Activated B cell treated with CpG ODN at 0.5 μM for 24 hours (primary cell): Measurements from ENCODE around the gene L3MBTL4. TPM values are rescaled to one million over a fixed set of nuclear protein-coding genes. Genes with fewer than 3 reads are reported as not detected.
"Not testable (repeated sequence)": the region's sequence is repeated elsewhere in the genome, so short reads cannot be mapped to it uniquely, and the experiment has no call there.

ENCODE experiments used
- ATAC-seq: fragments of 200-7000 bp; cut with Tn5 transposase; one replicate; pipeline ENCODE4 v1.10.0; 2021; ENCODE audit warnings: low read depth, mild to moderate bottlenecking, moderate library complexity
- CTCF ChIA-PET: fragments of 350-600 bp; sonication (Branson Sonifier 250); formaldehyde crosslinking; loops from one replicate; lab custom pipeline; 2021; ENCODE audit warnings: antibody characterized with exemption; lab: Charles Lee
- POLR2A ChIA-PET: fragments of 350-600 bp; sonication (Branson Sonifier 250); formaldehyde crosslinking; loops from one replicate; lab custom pipeline; 2021; ENCODE audit warnings: antibody characterized with exemption; lab: Charles Lee
- DNase-seq: peaks from one replicate; pipeline ENCODE4 v3.0.0; 2022
- H3K27ac Mint-ChIP-seq: one replicate; pipeline ENCODE4 v1.8.0; 2020; ENCODE audit warnings: mixed read lengths
- H3K27me3 Mint-ChIP-seq: one replicate; pipeline ENCODE4 v1.8.0; 2021; ENCODE audit warnings: mixed read lengths
- H3K36me3 Mint-ChIP-seq: one replicate; pipeline ENCODE4 v1.8.0; 2021; ENCODE audit warnings: low read depth, mixed read lengths
- H3K4me1 Mint-ChIP-seq: one replicate; pipeline ENCODE4 v1.8.0; 2021; ENCODE audit warnings: mixed read lengths
- H3K4me3 Mint-ChIP-seq: one replicate; pipeline ENCODE4 v1.8.0; 2020; ENCODE audit warnings: mild to moderate bottlenecking, mixed read lengths
- H3K9me3 Mint-ChIP-seq: one replicate; pipeline ENCODE4 v1.8.0; 2020; ENCODE audit warnings: mixed read lengths
- intact Hi-C: fragments of 100-400 bp; cut with micrococcal nuclease; formaldehyde crosslinking; loops from one replicate; pipeline ENCODE4 v1.15.1; 2024
- total RNA-seq: library from RNA; stranded (reverse); gene quantifications from 2 replicates; pipeline ENCODE4 v1.2.3, GENCODE V29; 2022
- TF ChIP-seq, protein P1 (sequence below): fragments of 200-600 bp; IDR thresholded peaks from one replicate; pipeline ENCODE4 v1.8.0; 2022; ENCODE audit warnings: antibody characterized with exemption, mild to moderate bottlenecking

Gene L3MBTL4
- total RNA-seq, 1 donor from 2014 or later, result 12.3 TPM

- H3K27ac Mint-ChIP-seq, result no peak overlapping the region
- DNase-seq (no peak), ATAC-seq (no peak)
- intact Hi-C loops, result no loop called here
- H3K36me3 Mint-ChIP-seq, result peaks cover 2% of the 10 kb centered on the region
- TF ChIP-seq, protein P1, sequence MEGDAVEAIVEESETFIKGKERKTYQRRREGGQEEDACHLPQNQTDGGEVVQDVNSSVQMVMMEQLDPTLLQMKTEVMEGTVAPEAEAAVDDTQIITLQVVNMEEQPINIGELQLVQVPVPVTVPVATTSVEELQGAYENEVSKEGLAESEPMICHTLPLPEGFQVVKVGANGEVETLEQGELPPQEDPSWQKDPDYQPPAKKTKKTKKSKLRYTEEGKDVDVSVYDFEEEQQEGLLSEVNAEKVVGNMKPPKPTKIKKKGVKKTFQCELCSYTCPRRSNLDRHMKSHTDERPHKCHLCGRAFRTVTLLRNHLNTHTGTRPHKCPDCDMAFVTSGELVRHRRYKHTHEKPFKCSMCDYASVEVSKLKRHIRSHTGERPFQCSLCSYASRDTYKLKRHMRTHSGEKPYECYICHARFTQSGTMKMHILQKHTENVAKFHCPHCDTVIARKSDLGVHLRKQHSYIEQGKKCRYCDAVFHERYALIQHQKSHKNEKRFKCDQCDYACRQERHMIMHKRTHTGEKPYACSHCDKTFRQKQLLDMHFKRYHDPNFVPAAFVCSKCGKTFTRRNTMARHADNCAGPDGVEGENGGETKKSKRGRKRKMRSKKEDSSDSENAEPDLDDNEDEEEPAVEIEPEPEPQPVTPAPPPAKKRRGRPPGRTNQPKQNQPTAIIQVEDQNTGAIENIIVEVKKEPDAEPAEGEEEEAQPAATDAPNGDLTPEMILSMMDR, result no peak
- ChIA-PET CTCF (no interaction called here), POLR2A (no interaction called here)
- H3K4me1 Mint-ChIP-seq, result no peaks in the 10 kb centered on the region
- peaks cover 4% of the 10 kb centered on the region for H3K9me3 Mint-ChIP-seq
- H3K27me3 Mint-ChIP-seq, result no peaks in the 10 kb centered on the region
- no peak overlapping the region for H3K4me3 Mint-ChIP-seq
Observed at GRCh38 chr18:6199777-6200176, 214.9 kb downstream of the L3MBTL4 start.

DNA sequence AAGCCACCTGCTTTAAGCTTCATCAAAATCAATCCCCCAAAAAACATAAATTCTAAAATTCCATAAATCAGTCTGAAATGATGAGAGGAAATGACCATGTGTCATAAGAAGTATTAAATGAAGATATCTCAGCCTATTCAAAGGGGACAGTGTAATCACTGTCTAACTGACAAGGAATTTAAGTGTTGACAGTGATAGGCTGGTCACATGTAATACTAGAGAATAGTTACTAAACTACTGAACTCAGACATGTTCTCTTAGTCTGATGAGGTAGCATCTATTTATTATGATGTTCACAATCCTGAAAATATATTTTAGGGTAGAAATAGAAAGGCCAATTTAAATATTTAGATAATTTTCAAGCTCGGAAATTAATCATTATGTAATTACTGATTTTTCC is 216.1 kb downstream of the L3MBTL4 start:
- Mint-ChIP-seq H3K27me3 (no peaks in the 10 kb centered on the region), H3K36me3 (peaks cover 2% of the 10 kb centered on the region), H3K27ac (no peak overlapping the region), H3K4me3 (no peak overlapping the region), H3K4me1 (no peaks in the 10 kb centered on the region), H3K9me3 (peaks cover 4% of the 10 kb centered on the region)
- TF ChIP-seq, protein P1, result no peak
- POLR2A ChIA-PET, result no interaction called here
- intact Hi-C loops, result no loop called here
- no peak for ATAC-seq
- CTCF ChIA-PET, result no interaction called here
- no peak for DNase-seq

- Mint-ChIP-seq H3K36me3 (peaks cover 2% of the 10 kb centered on the region), H3K4me1 (no peaks in the 10 kb centered on the region), H3K9me3 (peaks cover 4% of the 10 kb centered on the region), H3K27me3 (no peaks in the 10 kb centered on the region), H3K4me3 (no peak overlapping the region), H3K27ac (no peak overlapping the region)
- intact Hi-C loops, result no loop called here
- TF ChIP-seq, protein P1, result no peak
- ATAC-seq, result no peak
- no peak for DNase-seq
- ChIA-PET CTCF (no interaction called here), POLR2A (no interaction called here)
Observed at GRCh38 chr18:6194640-6195039, 220.1 kb downstream of the L3MBTL4 start.

GRCh38 chr18:6185782-6186181 is 228.9 kb downstream of the L3MBTL4 start:
- ATAC-seq, POLR2A ChIA-PET: not testable (repeated sequence)

DNA sequence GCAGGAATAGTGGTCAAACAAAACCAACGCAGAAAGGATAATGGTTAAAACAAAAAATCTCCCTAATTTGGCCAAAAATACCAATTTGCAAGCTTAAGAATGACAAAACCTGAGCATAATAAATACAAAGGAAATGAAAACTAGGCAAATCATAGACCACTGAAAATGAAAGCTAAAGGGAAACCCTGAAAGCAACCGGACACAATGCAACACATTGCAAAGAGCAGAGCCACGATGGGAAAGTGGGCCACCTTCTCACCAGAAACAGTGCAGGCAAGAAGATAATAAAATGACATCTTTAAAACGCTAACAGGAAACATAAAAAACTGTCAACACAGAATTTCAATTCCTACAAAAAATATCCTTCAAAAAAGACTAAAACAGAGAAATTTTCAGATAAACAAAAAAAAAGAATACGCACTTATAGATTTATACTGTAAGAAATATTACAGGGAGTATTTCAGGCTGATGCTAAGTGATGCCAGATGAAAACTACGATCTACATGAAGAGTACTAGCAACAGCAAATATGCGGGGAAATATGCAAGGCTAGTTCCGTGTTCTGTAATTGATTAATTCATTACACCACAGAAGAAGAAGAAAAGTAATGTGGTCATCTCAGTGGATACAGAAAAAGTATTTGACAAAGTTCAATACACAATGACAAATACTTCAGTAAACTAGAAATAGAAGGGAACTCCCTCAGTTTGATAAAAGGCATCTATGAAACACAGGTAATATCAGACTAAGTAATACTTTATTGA is 239.5 kb downstream of the L3MBTL4 start:
- DNase-seq (no peak), ATAC-seq (no peak)
- ChIA-PET CTCF (no interaction called here), POLR2A (no interaction called here)
- no peaks in the 10 kb centered on the region for H3K9me3 Mint-ChIP-seq
- no peaks in the 10 kb centered on the region for H3K4me1 Mint-ChIP-seq
- H3K36me3 Mint-ChIP-seq, result peaks cover 10% of the 10 kb centered on the region
- intact Hi-C loops, result no loop called here
- H3K27ac Mint-ChIP-seq, result no peak overlapping the region
- TF ChIP-seq, protein P1, result no peak
- H3K27me3 Mint-ChIP-seq, result no peaks in the 10 kb centered on the region
- no peak overlapping the region for H3K4me3 Mint-ChIP-seq

More at GRCh38 chr18:6185782-6186181, 228.9 kb downstream of the L3MBTL4 start:
- H3K9me3 Mint-ChIP-seq, H3K4me1 Mint-ChIP-seq, H3K27ac Mint-ChIP-seq, CTCF ChIA-PET, intact Hi-C loops, H3K4me3 Mint-ChIP-seq, H3K27me3 Mint-ChIP-seq, DNase-seq: not testable (repeated sequence)
- H3K36me3 Mint-ChIP-seq, result peaks cover 13% of the 10 kb centered on the region
